DOHH2 (cell line): ENCODE results near the gene PRR36.

Source experiments
- H3F3A ChIP-seq: fragments of 200-600 bp; sonication (generic), shearing (Covaris generic); 2 replicates; pipeline ENCODE4 v1.6.0; 2016; ENCODE audit warnings: antibody characterized with exemption, mild to moderate bottlenecking; ENCODE audit not compliant: control insufficient read depth, insufficient read depth
- H3K27ac ChIP-seq: fragments of 200-600 bp; sonication (generic); 2 replicates; pipeline ENCODE4 v1.5.1; 2014; ENCODE audit warnings: low read depth, mild to moderate bottlenecking, low read length, moderate library complexity
- H3K27me3 ChIP-seq: fragments of 200-600 bp; sonication (generic); 2 replicates; pipeline ENCODE4 v1.6.1; 2014; ENCODE audit warnings: mild to moderate bottlenecking, low read length, mixed read lengths; ENCODE audit not compliant: control insufficient read depth
- H3K36me3 ChIP-seq: fragments of 200-600 bp; sonication (generic); 2 replicates; pipeline ENCODE4 v1.6.1; 2014; ENCODE audit warnings: mild to moderate bottlenecking, low read length, moderate library complexity, mixed read lengths; ENCODE audit not compliant: control insufficient read depth
- H3K4me1 ChIP-seq: fragments of 200-600 bp; sonication (generic); 2 replicates; pipeline ENCODE4 v1.6.1; 2014; ENCODE audit warnings: mild to moderate bottlenecking, low read length, mixed read lengths; ENCODE audit not compliant: control insufficient read depth
- H3K4me2 ChIP-seq: fragments of 200-600 bp; sonication (generic); 2 replicates; pipeline ENCODE4 v1.6.0; 2014; ENCODE audit warnings: mild to moderate bottlenecking, low read length, moderate library complexity
- H3K4me3 ChIP-seq: fragments of 200-600 bp; sonication (generic); 2 replicates; pipeline ENCODE4 v1.5.1; 2014; ENCODE audit warnings: mild to moderate bottlenecking, low read length, mixed read lengths
- H3K79me2 ChIP-seq: fragments of 200-600 bp; sonication (generic); 2 replicates; pipeline ENCODE4 v1.6.1; 2014; ENCODE audit warnings: mild to moderate bottlenecking, low read length, mixed read lengths; ENCODE audit not compliant: control insufficient read depth
- H3K9me2 ChIP-seq: fragments of 200-600 bp; sonication (generic); replicated peaks from 2 replicates; pipeline ENCODE4 v1.6.1; 2014; ENCODE audit warnings: mild to moderate bottlenecking, low read length, mixed read lengths; ENCODE audit not compliant: control insufficient read depth
- H3K9me3 ChIP-seq: fragments of 200-600 bp; sonication (generic); 2 replicates; pipeline ENCODE4 v1.6.1; 2014; ENCODE audit warnings: antibody characterized with exemption, low read length, mixed read lengths; ENCODE audit not compliant: control insufficient read depth, insufficient read depth
- H4K20me1 ChIP-seq: fragments of 200-600 bp; sonication (generic); 2 replicates; pipeline ENCODE4 v1.6.0; 2014; ENCODE audit warnings: low read depth, mild to moderate bottlenecking, antibody characterized with exemption, low read length, moderate library complexity; ENCODE audit not compliant: control insufficient read depth, insufficient read depth
- CTCF ChIP-seq: fragments of 200-600 bp; sonication (generic); IDR thresholded peaks from one replicate; pipeline ENCODE4 v1.5.1; 2014; ENCODE audit warnings: antibody characterized with exemption, mild to moderate bottlenecking, low read depth, low read length; ENCODE audit not compliant: poor library complexity, severe bottlenecking
- EZH2phosphoT487 ChIP-seq: fragments of 200-600 bp; sonication (generic); IDR thresholded peaks from 2 replicates; pipeline ENCODE4 v1.6.1; 2017; ENCODE audit warnings: borderline replicate concordance, mild to moderate bottlenecking, antibody characterized with exemption, low read length, moderate library complexity, mixed read lengths

Gene PRR36

GRCh38 chr19:7839476-7839875 is 34.7 kb downstream of the PRR36 start:
- H4K20me1 ChIP-seq: no peaks in the 10 kb centered on the region
- no peaks in the 10 kb centered on the region for H3K36me3 ChIP-seq
- no peak overlapping the region for H3K27ac ChIP-seq
- H3F3A ChIP-seq: no peaks in the 10 kb centered on the region
- TF ChIP-seq CTCF (no peak), EZH2phosphoT487 (no peak)
- H3K4me1 ChIP-seq: no peaks in the 10 kb centered on the region
- no peaks in the 10 kb centered on the region for H3K79me2 ChIP-seq
- H3K4me3 ChIP-seq: no peak overlapping the region
- H3K9me3 ChIP-seq: peaks cover 18% of the 10 kb centered on the region
- H3K27me3 ChIP-seq: no peaks in the 10 kb centered on the region
- no peaks in the 10 kb centered on the region for H3K9me2 ChIP-seq
- H3K4me2 ChIP-seq: no peak overlapping the region

- TF ChIP-seq CTCF: no peak
- no peak for TF ChIP-seq EZH2phosphoT487
- H3K27ac ChIP-seq: no peak overlapping the region
- H3K9me3 ChIP-seq: no peaks in the 10 kb centered on the region
- no peaks in the 10 kb centered on the region for H3K36me3 ChIP-seq
- H3F3A ChIP-seq: no peaks in the 10 kb centered on the region
- H3K9me2 ChIP-seq: no peaks in the 10 kb centered on the region
- H3K79me2 ChIP-seq: no peaks in the 10 kb centered on the region
- no peaks in the 10 kb centered on the region for H3K27me3 ChIP-seq
- H4K20me1 ChIP-seq: no peaks in the 10 kb centered on the region
- peaks cover 11% of the 10 kb centered on the region for H3K4me1 ChIP-seq
- H3K4me2 ChIP-seq: no peak overlapping the region
- H3K4me3 ChIP-seq: no peak overlapping the region
Observed at GRCh38 chr19:7833225-7834099, 40.7 kb downstream of the PRR36 start.

GRCh38 chr19:7832781-7833180 is 41.4 kb downstream of the PRR36 start:
- Histone ChIP-seq H3K27me3 (no peaks in the 10 kb centered on the region; the same call in 1 of the 2 replicates), H3K27ac (no peak overlapping the region), H3F3A (no peaks in the 10 kb centered on the region), H3K9me2 (no peaks in the 10 kb centered on the region), H3K4me2 (no peak overlapping the region), H3K4me1 (peaks cover 11% of the 10 kb centered on the region), H4K20me1 (no peaks in the 10 kb centered on the region), H3K4me3 (no peak overlapping the region), H3K9me3 (no peaks in the 10 kb centered on the region), H3K36me3 (no peaks in the 10 kb centered on the region), H3K79me2 (no peaks in the 10 kb centered on the region)
- TF ChIP-seq EZH2phosphoT487 (no peak), CTCF (no peak)
